Ovary (tissue), 10 donors: Measurements from ENCODE around the gene PTEN. TPM values are rescaled to one million over a fixed set of nuclear protein-coding genes. Genes with fewer than 3 reads are reported as not detected.
A peak's percentile ranks its signal among the peaks of the same experiment; 100 is the strongest.

ENCODE experiments used
- DNase-seq, 5 donors: peaks; one replicate each; pipeline ENCODE4 v3.0.0-alpha.2; 2019 to 2020
- H3K27ac ChIP-seq, 2 donors: fragments of 200-600 bp; one replicate each; pipeline versions ENCODE4 v1.5.1 to v1.8.0; 2019 to 2022
- H3K27me3 ChIP-seq: fragments of 200-600 bp; one replicate; pipeline ENCODE4 v1.8.0; 2022
- H3K36me3 ChIP-seq: fragments of 200-600 bp; sonication (generic); one replicate; pipeline ENCODE4 v1.5.1; 2019
- H3K4me1 ChIP-seq: one replicate; pipeline ENCODE4 v1.8.1; 2013; ENCODE audit warnings: mild to moderate bottlenecking, moderate library complexity; ENCODE audit not compliant: insufficient read depth
- H3K4me3 ChIP-seq: fragments of 200-600 bp; sonication (generic); one replicate; pipeline ENCODE4 v1.5.1; 2017
- H3K9me3 ChIP-seq, 2 donors: fragments of 200-600 bp in 1 of 2; sonication (generic) in 1 of 2; one replicate each; pipeline versions ENCODE4 v1.5.1 to v1.8.1; 2013 to 2019; ENCODE audit warnings: mild to moderate bottlenecking in 1 of 2, moderate library complexity in 1 of 2
- CTCF ChIP-seq, 3 donors: fragments of 450-650 bp in 2 of 3; fragments of 200-600 bp in 1 of 3; IDR thresholded peaks; one replicate each; pipeline versions ENCODE4 v1.5.1 to v1.8.0; 2016 to 2022; ENCODE audit warnings: antibody characterized with exemption in 3 of 3, mild to moderate bottlenecking in 1 of 3
- EP300 ChIP-seq: sonication (generic); formaldehyde crosslinking; IDR thresholded peaks from one replicate; pipeline ENCODE4 v1.6.1; 2017; ENCODE audit warnings: antibody characterized with exemption
- POLR2A ChIP-seq: fragments of 450-650 bp; IDR thresholded peaks from one replicate; pipeline ENCODE4 v1.6.1; 2017; ENCODE audit warnings: antibody characterized with exemption, mild to moderate bottlenecking, moderate library complexity
- WGBS, 3 donors: extraction: QIAGEN DNeasy Blood & Tissue Kit in 1 of 3; methylation state at CpG; one replicate each; pipeline versions ENCODE4 v1.1.5 to v1.1.7; 2013 to 2017; 5-methylcytosine and 5-hydroxymethylcytosine counted together
- intact Hi-C, 4 donors: fragments of 100-400 bp; cut with DNase I; formaldehyde crosslinking; loops; one replicate each; pipeline versions ENCODE4 v1.11.0 to v1.15.1; 2022 to 2023
- long read RNA-seq, 3 donors: library from polyadenylated mRNA in 2 of 3; unstranded in 2 of 3; transcript quantifications; one replicate each; pipeline ENCODE4 v2.0.0 and lab custom pipeline, GENCODE V29; 2021 to 2026
- polyA plus RNA-seq, 2 donors: library from polyadenylated mRNA; stranded (reverse); fragments of 200-250 nt in 1 of 2; fragments of 350-450 nt in 1 of 2; fragmentation: Illumina TruSeq in 1 of 2; extraction: RNeasy Lipid Tissue Mini Kit (QIAGEN cat#74804) in 1 of 2; gene quantifications; one replicate each; pipeline ENCODE4 v1.2.3, GENCODE V29; 2013 to 2014
- total RNA-seq, 7 donors: library from RNA; depleted of rRNA in 2 of 7; stranded (reverse); fragments of >200 nt in 2 of 7; fragmentation: NEBNext Ultra II Directional in 3 of 7; extraction: Animal tissue kit (Norgen Biotek cat#: 25700) in 3 of 7; gene quantifications; one replicate each; pipeline versions ENCODE4 v1.1.0 to v1.2.4, GENCODE V29; 2016 to 2023
- donor health status: DM: no; HTN: no; CAD: no; lungs with moderate emphysema.
- donor health status: DM: no; HTN: no; CAD: no.
- donor health status: Bipolar disorder and iron deficiency.
- donor health status: DM: yes; HTN: yes; CAD: no.
- donor health status: DM: no; HTN: no; CAD: no.
- donor health status: DM: yes; HTN: yes; CAD: no.

Gene PTEN
- total RNA-seq (100 to 1,000 TPM in 4 of 7 donors, 10 to 100 TPM in 3; 69.8 to 182 (median 112) TPM), polyA plus RNA-seq (10 to 100 TPM; 23.7 to 84.7 TPM)
- long read RNA-seq, donor 1, full-length matches to known transcripts = 6 of 14 reads
- long read RNA-seq, donor 1, partial matches to known transcripts = 0 of 14 reads
- long read RNA-seq, donor 1, other reads (novel, unspliced or antisense) = 8 of 14 reads
- long read RNA-seq, donor 2, full-length matches to known transcripts = 10 of 10 reads
- long read RNA-seq, donor 2, partial matches to known transcripts = 0 of 10 reads
- long read RNA-seq, donor 2, other reads (novel, unspliced or antisense) = 0 of 10 reads
- long read RNA-seq, donor 3, full-length matches to known transcripts = 138 of 158 reads
- long read RNA-seq, donor 3, partial matches to known transcripts = 7 of 158 reads
- long read RNA-seq, donor 3, other reads (novel, unspliced or antisense) = 13 of 158 reads

DNA sequence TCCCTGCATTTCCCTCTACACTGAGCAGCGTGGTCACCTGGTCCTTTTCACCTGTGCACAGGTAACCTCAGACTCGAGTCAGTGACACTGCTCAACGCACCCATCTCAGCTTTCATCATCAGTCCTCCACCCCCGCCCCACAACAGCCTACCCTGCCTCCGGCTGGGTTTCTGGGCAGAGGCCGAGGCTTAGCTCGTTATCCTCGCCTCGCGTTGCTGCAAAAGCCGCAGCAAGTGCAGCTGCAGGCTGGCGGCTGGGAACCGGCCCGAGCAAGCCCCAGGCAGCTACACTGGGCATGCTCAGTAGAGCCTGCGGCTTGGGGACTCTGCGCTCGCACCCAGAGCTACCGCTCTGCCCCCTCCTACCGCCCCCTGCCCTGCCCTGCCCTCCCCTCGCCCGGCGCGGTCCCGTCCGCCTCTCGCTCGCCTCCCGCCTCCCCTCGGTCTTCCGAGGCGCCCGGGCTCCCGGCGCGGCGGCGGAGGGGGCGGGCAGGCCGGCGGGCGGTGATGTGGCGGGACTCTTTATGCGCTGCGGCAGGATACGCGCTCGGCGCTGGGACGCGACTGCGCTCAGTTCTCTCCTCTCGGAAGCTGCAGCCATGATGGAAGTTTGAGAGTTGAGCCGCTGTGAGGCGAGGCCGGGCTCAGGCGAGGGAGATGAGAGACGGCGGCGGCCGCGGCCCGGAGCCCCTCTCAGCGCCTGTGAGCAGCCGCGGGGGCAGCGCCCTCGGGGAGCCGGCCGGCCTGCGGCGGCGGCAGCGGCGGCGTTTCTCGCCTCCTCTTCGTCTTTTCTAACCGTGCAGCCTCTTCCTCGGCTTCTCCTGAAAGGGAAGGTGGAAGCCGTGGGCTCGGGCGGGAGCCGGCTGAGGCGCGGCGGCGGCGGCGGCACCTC is at the start of gene PTEN, which contains the start of gene KLLN:
TSS of gene PTEN (plus strand) at position 573 of the 891 bp plus-strand sequence. CDS start 845 bp downstream, outside the sequence.
TSS of gene KLLN (minus strand) at position 481 of the 891 bp plus-strand sequence. CDS start 1,046 bp downstream, outside the sequence.
- intact Hi-C loops = loop anchor here in 2 of 4 donors (5.0 kb wide), 4 partner anchors 524 to 694 kb away; no protein-coding TSS in a partner anchor
- DNase-seq = peak; percentile 88 to 94 (median 90)
- TF ChIP-seq EP300 = no peak
- peak; percentile 68 for TF ChIP-seq POLR2A
- Histone ChIP-seq H3K4me3 (peak within 1 kb of the TSS; percentile 54), H3K36me3 (no peaks in the 10 kb centered on the region), H3K27ac (peak within 1 kb of the TSS; percentile 93 to 97), H3K9me3 (no peaks in the 10 kb centered on the region), H3K27me3 (no peaks in the 10 kb centered on the region), H3K4me1 (peaks cover 2% of the 10 kb centered on the region)
- 0 to 1% (median 0%) methylated on average over 57 to 89 of the region's 89 CpGs for WGBS, 3 donors

DNA sequence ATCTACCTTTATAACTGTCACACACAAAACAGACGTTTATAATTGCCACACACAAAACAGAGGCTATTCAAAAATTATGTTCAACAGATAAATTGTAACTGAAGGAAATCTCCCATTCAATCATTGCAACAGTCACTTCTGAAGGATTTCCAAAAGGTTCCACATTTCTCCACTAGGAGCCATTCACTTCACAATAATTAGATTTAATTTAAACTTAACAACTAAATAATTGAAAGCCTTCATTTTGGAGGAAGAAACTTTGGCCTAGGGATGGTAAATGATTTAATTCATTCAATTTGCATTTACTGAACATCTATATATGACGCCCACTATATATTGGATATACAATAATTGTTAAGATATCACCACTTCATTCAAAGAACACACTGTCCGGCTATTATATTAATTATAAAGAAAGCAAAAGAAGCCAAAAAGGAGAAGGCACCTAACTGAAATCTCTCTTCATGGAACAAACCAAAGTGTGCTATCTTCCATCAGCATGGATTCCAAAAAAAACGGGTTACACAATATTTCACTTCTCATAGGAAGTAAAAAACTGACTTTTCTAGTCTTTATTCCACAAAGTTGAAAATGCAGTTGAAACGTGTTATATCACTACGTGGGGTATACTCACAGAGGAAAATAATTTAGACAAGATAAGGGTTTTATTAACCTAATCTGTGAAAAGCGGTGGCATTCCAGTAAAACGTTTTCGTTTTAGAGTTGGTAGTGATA is 47.1 kb upstream of the PTEN start:
- intact Hi-C loops = no loop called here
- H3K36me3 ChIP-seq = no peaks in the 10 kb centered on the region
- H3K27me3 ChIP-seq = no peaks in the 10 kb centered on the region
- 71 to 82% (median 76%) methylated on average over 9 of the region's 9 CpGs for WGBS, 3 donors
- no peak overlapping the region for H3K27ac ChIP-seq
- no peaks in the 10 kb centered on the region for H3K9me3 ChIP-seq
- no peaks in the 10 kb centered on the region for H3K4me1 ChIP-seq
- DNase-seq = no peak
- no peak for TF ChIP-seq EP300
- TF ChIP-seq CTCF (IDR thresholded peaks at IDR 0.05) = no peak
- no peak for TF ChIP-seq POLR2A
- H3K4me3 ChIP-seq = no peak overlapping the region

DNA sequence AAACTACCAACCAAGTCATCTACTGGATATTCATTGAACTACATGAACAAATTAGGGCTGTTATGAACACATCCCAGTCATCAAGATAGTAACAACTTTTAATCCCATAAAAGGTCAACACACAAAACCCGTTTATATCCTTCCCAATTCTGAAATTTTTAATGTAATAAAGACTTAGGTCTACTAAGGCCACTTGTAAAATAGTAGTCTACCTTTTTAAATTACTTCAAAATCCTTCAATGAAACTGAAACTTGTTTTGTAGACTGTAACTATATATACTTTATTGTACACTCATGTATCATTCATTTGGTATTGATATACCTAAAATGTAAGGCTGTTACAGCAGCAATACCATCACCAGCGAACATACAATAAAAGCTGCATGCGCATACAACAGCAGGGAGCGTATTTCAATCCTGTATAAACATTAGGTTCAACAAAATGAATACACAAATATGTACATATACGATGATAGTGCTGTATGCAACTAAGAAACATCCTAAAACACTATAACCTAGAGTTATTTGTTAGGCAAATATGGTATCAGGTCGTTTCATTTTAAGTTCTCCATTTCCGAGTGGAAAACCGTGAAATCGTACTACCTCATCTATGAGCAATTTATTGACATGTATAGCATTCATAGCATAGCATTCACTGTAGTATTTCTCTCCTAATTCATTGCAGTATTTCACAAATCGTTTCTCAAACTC is 46.4 kb upstream of the PTEN start:
- TF ChIP-seq CTCF (IDR thresholded peaks at IDR 0.05) = no peak
- TF ChIP-seq EP300 = no peak
- TF ChIP-seq POLR2A = no peak

More for the DNA sequence above, 46.4 kb upstream of the PTEN start:
- no peak overlapping the region for H3K27ac ChIP-seq
- no peaks in the 10 kb centered on the region for H3K9me3 ChIP-seq
- peak overlapping the region; percentile 73 for H3K4me3 ChIP-seq
- intact Hi-C loops = no loop called here
- DNase-seq = no peak
- H3K4me1 ChIP-seq = no peaks in the 10 kb centered on the region
- H3K36me3 ChIP-seq = no peaks in the 10 kb centered on the region
- H3K27me3 ChIP-seq = no peaks in the 10 kb centered on the region
- 28 to 32% (median 29%) methylated on average over 10 of the region's 10 CpGs for WGBS, 3 donors
